Activated CD8-positive, alpha-beta T cell treated with anti-CD3 and anti-CD28 coated beads for 36 hours (primary cell): ENCODE results near the gene FBXO47. TPM values are rescaled to one million over a fixed set of nuclear protein-coding genes. Genes with fewer than 3 reads are reported as not detected.

Source experiments
- ATAC-seq: fragments of 200-7000 bp; cut with Tn5 transposase; one replicate; pipeline ENCODE4 v1.10.0; 2021; ENCODE audit warnings: mild to moderate bottlenecking, moderate library complexity
- CTCF ChIA-PET: fragments of 350-600 bp; sonication (Branson Sonifier 250); formaldehyde crosslinking; loops from one replicate; lab custom pipeline; 2021; ENCODE audit warnings: antibody characterized with exemption; lab: Charles Lee
- POLR2A ChIA-PET: fragments of 350-600 bp; sonication (Branson Sonifier 250); formaldehyde crosslinking; loops from one replicate; lab custom pipeline; 2021; ENCODE audit warnings: antibody characterized with exemption; lab: Charles Lee
- DNase-seq: peaks from one replicate; pipeline ENCODE4 v3.0.0-alpha.2; 2020
- H3K27ac Mint-ChIP-seq: one replicate; pipeline ENCODE4 v1.8.0; 2021; ENCODE audit warnings: mild to moderate bottlenecking, mixed read lengths
- H3K27me3 Mint-ChIP-seq: one replicate; pipeline ENCODE4 v1.8.0; 2021; ENCODE audit warnings: mixed read lengths
- H3K36me3 Mint-ChIP-seq: one replicate; pipeline ENCODE4 v1.8.0; 2021; ENCODE audit warnings: low read depth, mixed read lengths
- H3K4me1 Mint-ChIP-seq: one replicate; pipeline ENCODE4 v1.8.0; 2021; ENCODE audit warnings: low read depth, mixed read lengths
- H3K4me3 Mint-ChIP-seq: one replicate; pipeline ENCODE4 v1.8.0; 2021; ENCODE audit warnings: mild to moderate bottlenecking, moderate library complexity, mixed read lengths
- H3K9me3 Mint-ChIP-seq: one replicate; pipeline ENCODE4 v1.8.0; 2021; ENCODE audit warnings: mixed read lengths
- CTCF ChIP-seq: fragments of 200-600 bp; IDR thresholded peaks from one replicate; pipeline ENCODE4 v1.8.0; 2022; ENCODE audit warnings: antibody characterized with exemption, mild to moderate bottlenecking
- intact Hi-C: fragments of 100-400 bp; cut with micrococcal nuclease; formaldehyde crosslinking; loops from one replicate; pipeline ENCODE4 v1.10.0; 2022
- total RNA-seq, 2 experiments: library from RNA; stranded (reverse); gene quantifications; one replicate each; pipeline ENCODE4 v1.2.3, GENCODE V29; 2021

The FBXO47 gene
- total RNA-seq, 2 experiments from 2014 or later: not detected

GRCh38 chr17:38906460-38907228 is 60.6 kb downstream of the FBXO47 start:
- no peak for TF ChIP-seq CTCF
- DNase-seq (no peak), ATAC-seq (no peak)
- Mint-ChIP-seq H3K4me1 (peaks cover 48% of the 10 kb centered on the region), H3K27ac (peak overlapping the region; percentile 67), H3K4me3 (no peak overlapping the region), H3K27me3 (no peaks in the 10 kb centered on the region), H3K9me3 (no peaks in the 10 kb centered on the region), H3K36me3 (peaks cover 39% of the 10 kb centered on the region)
- ChIA-PET CTCF (interaction anchor here (1.1 to 1.7 kb wide), 6 partner anchors 10 to 268 kb away, joined by 3 to 5 read pairs (median 4); no protein-coding TSS in a partner anchor), POLR2A (interaction anchor here (0.8 to 1.6 kb wide), 10 partner anchors 8 to 1159 kb away, joined by 3 to 8 read pairs (median 3); partner anchors contain the start of genes LASP1NB and RPL23)
- intact Hi-C loops: no loop called here

DNA sequence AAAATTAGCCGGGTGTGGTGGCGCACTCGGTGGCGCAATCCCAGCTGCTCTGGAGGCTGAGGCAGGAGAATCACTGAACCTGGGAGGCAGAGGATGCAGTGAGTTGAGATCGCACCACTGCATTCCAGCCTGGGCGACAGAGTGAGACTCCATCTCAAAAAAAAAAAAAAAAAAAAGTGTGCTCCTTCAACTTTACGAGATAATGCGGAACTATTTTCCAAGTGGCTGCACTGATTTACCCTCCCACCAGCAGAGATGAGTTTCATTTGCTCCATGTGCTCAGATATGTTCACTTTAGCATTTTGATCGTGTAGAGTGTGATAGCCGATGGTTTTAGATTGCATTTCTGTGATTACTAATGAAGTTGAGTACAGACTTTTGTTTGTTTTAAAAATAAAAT is 61.8 kb downstream of the FBXO47 start:
- H3K4me3 Mint-ChIP-seq: no peak overlapping the region
- intact Hi-C loops: no loop called here
- no peaks in the 10 kb centered on the region for H3K27me3 Mint-ChIP-seq
- ChIA-PET POLR2A (interaction anchor here (1.4 kb wide), 1 partner anchor 15 kb away, joined by 4 read pairs; no protein-coding TSS in a partner anchor), CTCF (no interaction called here)
- ATAC-seq: no peak
- DNase-seq: no peak
- TF ChIP-seq CTCF: no peak
- H3K4me1 Mint-ChIP-seq: peaks cover 59% of the 10 kb centered on the region
- no peak overlapping the region for H3K27ac Mint-ChIP-seq
- H3K9me3 Mint-ChIP-seq: no peaks in the 10 kb centered on the region
- H3K36me3 Mint-ChIP-seq: peaks cover 45% of the 10 kb centered on the region

DNA sequence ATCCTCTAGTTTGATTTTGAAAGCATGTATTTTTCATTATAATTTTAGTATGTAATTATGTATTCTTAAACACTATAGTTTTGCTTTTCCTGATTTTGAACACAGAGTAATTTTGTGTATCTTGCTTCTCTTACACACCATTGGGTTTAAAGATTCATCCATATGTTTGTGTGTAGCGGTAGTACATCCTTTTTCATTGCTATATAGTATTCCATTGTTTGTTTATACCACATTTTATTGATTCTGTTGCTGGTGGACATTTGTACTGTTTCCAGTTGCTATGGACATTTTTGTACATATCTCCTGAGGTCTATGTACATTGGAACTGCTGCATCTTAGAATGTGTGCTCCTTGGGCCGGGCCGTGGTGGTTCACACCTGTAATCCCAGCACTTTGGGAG is 62.3 kb downstream of the FBXO47 start:
- CTCF ChIA-PET: interaction anchor here (0.7 to 1.2 kb wide), 2 partner anchors 11 to 24 kb away, joined by 3 to 4 read pairs; no protein-coding TSS in a partner anchor
- H3K9me3 Mint-ChIP-seq: no peaks in the 10 kb centered on the region

GRCh38 chr17:38903404-38903803 is 63.8 kb downstream of the FBXO47 start:
- TF ChIP-seq CTCF: no peak
- peaks cover 59% of the 10 kb centered on the region for H3K4me1 Mint-ChIP-seq
- ChIA-PET CTCF (interaction anchor here (1.0 to 3.1 kb wide), 5 partner anchors 10 to 272 kb away, joined by 3 to 21 read pairs (median 4); partner anchors contain the start of genes LASP1 and LASP1NB), POLR2A (interaction anchor here (0.6 to 4.5 kb wide), 3 partner anchors 11 to 1412 kb away, joined by 3 to 25 read pairs (median 4); no protein-coding TSS in a partner anchor)
- H3K27me3 Mint-ChIP-seq: no peaks in the 10 kb centered on the region
- no peak for ATAC-seq
- no peaks in the 10 kb centered on the region for H3K9me3 Mint-ChIP-seq
- no peak overlapping the region for H3K4me3 Mint-ChIP-seq
- intact Hi-C loops: no loop called here
- peak overlapping the region; percentile 64 for H3K27ac Mint-ChIP-seq
- peaks cover 47% of the 10 kb centered on the region for H3K36me3 Mint-ChIP-seq
- no peak for DNase-seq

More for the DNA sequence above, 62.3 kb downstream of the FBXO47 start:
- DNase-seq (no peak), ATAC-seq (no peak)
- peaks cover 41% of the 10 kb centered on the region for H3K36me3 Mint-ChIP-seq
- H3K27me3 Mint-ChIP-seq: no peaks in the 10 kb centered on the region
- POLR2A ChIA-PET: interaction anchor here (0.7 to 4.5 kb wide), 3 partner anchors 9 to 50 kb away, joined by 3 to 25 read pairs (median 3); no protein-coding TSS in a partner anchor
- H3K27ac Mint-ChIP-seq: no peak overlapping the region
- H3K4me3 Mint-ChIP-seq: no peak overlapping the region
- peaks cover 57% of the 10 kb centered on the region for H3K4me1 Mint-ChIP-seq
- intact Hi-C loops: no loop called here
- TF ChIP-seq CTCF: no peak
